Pancreas (tissue), 10 donors: Measurements from ENCODE around the gene GPR87. TPM values are rescaled to one million over a fixed set of nuclear protein-coding genes. Genes with fewer than 3 reads are reported as not detected.
A peak's percentile ranks its signal among the peaks of the same experiment; 100 is the strongest.

Source experiments
- ATAC-seq, 4 donors: fragments of 200-7000 bp; cut with Tn5 transposase; one replicate each; pipeline versions ENCODE4 v1.8.0 to v1.9.1; 2020; ENCODE audit warnings: mild to moderate bottlenecking in 4 of 4, moderate library complexity in 4 of 4
- DNase-seq, 6 donors: peaks; one replicate each; pipeline ENCODE4 v3.0.0-alpha.2; 2020
- FAIRE-seq: peaks from 2 replicates; lab custom pipeline; 2012; peaks lifted over from hg19 to GRCh38; lab: Jason Lieb, UNC
- H3K27ac ChIP-seq, 4 donors: fragments of 200-600 bp; sonication (generic); 1 replicate in 3 of 4; 2 replicates in 1 of 4; pipeline versions ENCODE4 v1.5.0 to v1.8.0; 2020
- H3K27me3 ChIP-seq, 4 donors: fragments of 200-600 bp; one replicate each; pipeline ENCODE4 v1.8.0; 2021
- H3K36me3 ChIP-seq, 3 donors: fragments of 200-600 bp; sonication (generic) in 1 of 3; one replicate each; pipeline versions ENCODE4 v1.5.0 to v1.8.0; 2020 to 2021
- H3K4me1 ChIP-seq, 3 donors: fragments of 200-600 bp; one replicate each; pipeline ENCODE4 v1.8.0; 2021
- H3K4me3 ChIP-seq, 4 donors: fragments of 200-600 bp; sonication (generic) in 2 of 4; one replicate each; pipeline versions ENCODE4 v1.5.0 to v1.8.0; 2020 to 2021
- H3K9me3 ChIP-seq, 4 donors: fragments of 200-600 bp; one replicate each; pipeline ENCODE4 v1.8.0; 2021
- CTCF ChIP-seq, 4 donors: fragments of 200-600 bp; sonication (generic) in 3 of 4; IDR thresholded peaks; one replicate each; pipeline versions ENCODE4 v1.5.0 to v1.8.0; 2021; ENCODE audit warnings: antibody characterized with exemption in 4 of 4
- WGBS, 2 donors: extraction: QIAGEN DNeasy Blood & Tissue Kit; methylation state at CpG; one replicate each; pipeline ENCODE4 v1.1.7; 2013; 5-methylcytosine and 5-hydroxymethylcytosine counted together
- intact Hi-C, 3 donors: fragments of 100-400 bp; cut with DNase I; formaldehyde crosslinking; loops; one replicate each; pipeline versions ENCODE4 v1.11.1 to v1.14.2; 2022
- polyA plus RNA-seq, 2 donors: library from polyadenylated mRNA; stranded (reverse); fragments of 200-250 nt; gene quantifications; one replicate each; pipeline ENCODE4 v1.2.3, GENCODE V29; 2013
- total RNA-seq, 6 donors: library from RNA; stranded (reverse); fragmentation: NEBNext Ultra II Directional in 4 of 6; extraction: Animal tissue kit (Norgen Biotek cat#: 25700) in 4 of 6; gene quantifications; one replicate each; pipeline versions ENCODE4 v1.2.1 to v1.2.4, GENCODE V29; 2021 to 2023
- donor health status: healthy with polysubstance abuse.
- donor health status: DM: no; HTN: no; CAD: no; lungs with moderate emphysema.
- donor health status: DM: no; HTN: no; CAD: no.
- donor health status: control.
- donor health status: control.
- donor health status: Bipolar disorder and iron deficiency.
- donor health status: DM: yes; HTN: yes; CAD: no.
- donor health status: DM: no; HTN: no; CAD: no.
- donor health status: DM: no; HTN: no; CAD: no.
- donor health status: DM: yes; HTN: yes; CAD: no.

Gene GPR87
- total and polyA plus RNA-seq, 8 donors = not detected

GRCh38 chr3:151296226-151296625 is 20.4 kb downstream of the GPR87 start:
- H3K27me3 ChIP-seq = no peaks in the 10 kb centered on the region
- no peak for DNase-seq

GRCh38 chr3:151293127-151293526 is 23.5 kb downstream of the GPR87 start:
- Histone ChIP-seq H3K4me3 (no peak overlapping the region), H3K27ac (no peak overlapping the region), H3K36me3 (no peaks in the 10 kb centered on the region), H3K4me1 (no peaks in the 10 kb centered on the region), H3K27me3 (no peaks in the 10 kb centered on the region), H3K9me3 (no peaks in the 10 kb centered on the region)
- WGBS, 2 donors = 63 to 66% methylated on average over 6 of the region's 6 CpGs
- DNase-seq (no peak), ATAC-seq (no peak), FAIRE-seq (no peak)
- no peak for TF ChIP-seq CTCF (IDR thresholded peaks at IDR 0.05)
- intact Hi-C loops = no loop called here

More at GRCh38 chr3:151296226-151296625, 20.4 kb downstream of the GPR87 start:
- no peak for FAIRE-seq
- no peak for ATAC-seq
- no peaks in the 10 kb centered on the region for H3K36me3 ChIP-seq
- no peak overlapping the region for H3K4me3 ChIP-seq
- H3K9me3 ChIP-seq = no peaks in the 10 kb centered on the region
- WGBS, 2 donors = 73 to 84% methylated on average over 3 of the region's 3 CpGs
- no peaks in the 10 kb centered on the region for H3K4me1 ChIP-seq
- H3K27ac ChIP-seq = no peak overlapping the region
- intact Hi-C loops = no loop called here
- TF ChIP-seq CTCF (IDR thresholded peaks at IDR 0.05) = no peak

- DNase-seq = no peak
Measured at GRCh38 chr3:151290673-151291072, 25.9 kb downstream of the GPR87 start.

GRCh38 chr3:151289445-151289844 is 27.2 kb downstream of the GPR87 start:
- no peak for FAIRE-seq
- no peak for TF ChIP-seq CTCF (IDR thresholded peaks at IDR 0.05)
- 48 to 54% methylated on average over 3 of the region's 3 CpGs for WGBS, 2 donors
- no peaks in the 10 kb centered on the region for H3K27me3 ChIP-seq
- ATAC-seq = no peak
- no peak for DNase-seq
- intact Hi-C loops = loop anchor here in 2 of 3 donors (5.0 to 10.0 kb wide), 2 partner anchors 65 to 67 kb away; no protein-coding TSS in a partner anchor
- no peaks in the 10 kb centered on the region for H3K36me3 ChIP-seq
- no peak overlapping the region for H3K4me3 ChIP-seq
- no peaks in the 10 kb centered on the region for H3K4me1 ChIP-seq
- H3K27ac ChIP-seq = no peak overlapping the region
- no peaks in the 10 kb centered on the region for H3K9me3 ChIP-seq

More at GRCh38 chr3:151290673-151291072, 25.9 kb downstream of the GPR87 start:
- Histone ChIP-seq H3K4me3 (no peak overlapping the region), H3K4me1 (no peaks in the 10 kb centered on the region), H3K27me3 (no peaks in the 10 kb centered on the region), H3K27ac (no peak overlapping the region), H3K9me3 (no peaks in the 10 kb centered on the region), H3K36me3 (no peaks in the 10 kb centered on the region)
- intact Hi-C loops = no loop called here
- FAIRE-seq (no peak), ATAC-seq (no peak)
- peak in 1 of 4 donors; percentile 11 for TF ChIP-seq CTCF (IDR thresholded peaks at IDR 0.05)
- WGBS, 2 donors = 47 to 54% methylated on average over 3 of the region's 3 CpGs

- no peak for DNase-seq
- no peak for FAIRE-seq
- no peaks in the 10 kb centered on the region for H3K4me1 ChIP-seq
- no peak overlapping the region for H3K4me3 ChIP-seq
- no peaks in the 10 kb centered on the region for H3K27me3 ChIP-seq
- no peak for TF ChIP-seq CTCF (IDR thresholded peaks at IDR 0.05)
- H3K27ac ChIP-seq = no peak overlapping the region
- no peak for ATAC-seq
- 85 to 90% methylated on average over 1 of the region's 1 CpG for WGBS, 2 donors
- H3K9me3 ChIP-seq = no peaks in the 10 kb centered on the region
- intact Hi-C loops = loop anchor here in 2 of 3 donors (5.0 to 10.0 kb wide), 2 partner anchors 61 to 64 kb away; no protein-coding TSS in a partner anchor
- no peaks in the 10 kb centered on the region for H3K36me3 ChIP-seq
Measured at GRCh38 chr3:151285940-151286339, 30.7 kb downstream of the GPR87 start.
